ENCODE results near the gene SMAD4.
A peak's percentile ranks its signal among the peaks of the same experiment; 100 is the strongest.
"Not testable (repeated sequence)": the region's sequence is repeated elsewhere in the genome, so short reads cannot be mapped to it uniquely, and the experiment has no call there.

Gene SMAD4

GRCh38 chr18:51029694-51030536, at the start of gene SMAD4:
TSS of gene SMAD4 (plus strand) at chr18:51030213. CDS start at chr18:51047047, 16,834 bp downstream.
- peak; percentile 98 to 99 for DNase-seq

- no peak for DNase-seq
These were observed 48.6 kb upstream of the SMAD4 start for GRCh38 chr18:50981381-50981780.

GRCh38 chr18:50982086-50982801, 47.8 kb upstream of the SMAD4 start:
- no peak for DNase-seq

- no peak for DNase-seq
These were observed 47.2 kb upstream of the SMAD4 start for GRCh38 chr18:50982802-50983179.

- no peak for DNase-seq
These were observed 43.5 kb upstream of the SMAD4 start for GRCh38 chr18:50986360-50987087.

GRCh38 chr18:50987261-50987660, 42.8 kb upstream of the SMAD4 start:
- DNase-seq: no peak

GRCh38 chr18:50989711-50990110, 40.3 kb upstream of the SMAD4 start:
- DNase-seq: no peak

GRCh38 chr18:50992351-50992762, 37.7 kb upstream of the SMAD4 start:
- no peak for DNase-seq

- no peak for DNase-seq
These were observed 36.0 kb upstream of the SMAD4 start for GRCh38 chr18:50994031-50994430.

GRCh38 chr18:51003174-51003573, 26.8 kb upstream of the SMAD4 start:
- DNase-seq: not testable (repeated sequence)

- no peak for DNase-seq
These were observed 23.8 kb upstream of the SMAD4 start for GRCh38 chr18:51006061-51006818.

- DNase-seq: no peak
These were observed 22.8 kb upstream of the SMAD4 start for GRCh38 chr18:51006948-51007789.

GRCh38 chr18:51007790-51008139, 22.2 kb upstream of the SMAD4 start:
- DNase-seq: no peak

- no peak for DNase-seq
These were observed 20.9 kb upstream of the SMAD4 start for GRCh38 chr18:51009072-51009471.

- no peak for DNase-seq
These were observed 19.8 kb upstream of the SMAD4 start for GRCh38 chr18:51010218-51010617.

GRCh38 chr18:51011709-51012108, 18.3 kb upstream of the SMAD4 start:
- no peak for DNase-seq

- DNase-seq: no peak
These were observed 17.6 kb upstream of the SMAD4 start for GRCh38 chr18:51012441-51012840.

- DNase-seq: no peak
These were observed 16.8 kb upstream of the SMAD4 start for GRCh38 chr18:51013259-51013658.

- no peak for DNase-seq
These were observed 12.7 kb upstream of the SMAD4 start for GRCh38 chr18:51017140-51017879.

GRCh38 chr18:51020536-51020935, 9.5 kb upstream of the SMAD4 start:
- DNase-seq: no peak

All from activated CD4-positive, alpha-beta T cell treated with anti-CD3 and anti-CD28 coated beads for 4 hours (primary cell).